ENCODE data around the gene DNAJC5G. TPM values are rescaled to one million over a fixed set of nuclear protein-coding genes. Genes with fewer than 3 reads are reported as not detected.
"Not testable (repeated sequence)": the region's sequence is repeated elsewhere in the genome, so short reads cannot be mapped to it uniquely, and the experiment has no call there.

DNAJC5G gene
- total RNA-seq, 1 donor from 2014 or later, result not detected

- Mint-ChIP-seq H3K27ac (ENCODE audit: unreplicated experiment) (no peak overlapping the region), H3K4me1 (peaks cover 15% of the 10 kb centered on the region), H3K4me3 (peak overlapping the region; percentile 83), H3K9me3 (no peaks in the 10 kb centered on the region), H3K27me3 (ENCODE audit: low read depth) (peaks cover 27% of the 10 kb centered on the region), H3K36me3 (ENCODE audit: low read depth) (peaks cover 3% of the 10 kb centered on the region)
- TF ChIP-seq, protein P1, sequence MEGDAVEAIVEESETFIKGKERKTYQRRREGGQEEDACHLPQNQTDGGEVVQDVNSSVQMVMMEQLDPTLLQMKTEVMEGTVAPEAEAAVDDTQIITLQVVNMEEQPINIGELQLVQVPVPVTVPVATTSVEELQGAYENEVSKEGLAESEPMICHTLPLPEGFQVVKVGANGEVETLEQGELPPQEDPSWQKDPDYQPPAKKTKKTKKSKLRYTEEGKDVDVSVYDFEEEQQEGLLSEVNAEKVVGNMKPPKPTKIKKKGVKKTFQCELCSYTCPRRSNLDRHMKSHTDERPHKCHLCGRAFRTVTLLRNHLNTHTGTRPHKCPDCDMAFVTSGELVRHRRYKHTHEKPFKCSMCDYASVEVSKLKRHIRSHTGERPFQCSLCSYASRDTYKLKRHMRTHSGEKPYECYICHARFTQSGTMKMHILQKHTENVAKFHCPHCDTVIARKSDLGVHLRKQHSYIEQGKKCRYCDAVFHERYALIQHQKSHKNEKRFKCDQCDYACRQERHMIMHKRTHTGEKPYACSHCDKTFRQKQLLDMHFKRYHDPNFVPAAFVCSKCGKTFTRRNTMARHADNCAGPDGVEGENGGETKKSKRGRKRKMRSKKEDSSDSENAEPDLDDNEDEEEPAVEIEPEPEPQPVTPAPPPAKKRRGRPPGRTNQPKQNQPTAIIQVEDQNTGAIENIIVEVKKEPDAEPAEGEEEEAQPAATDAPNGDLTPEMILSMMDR (conservative IDR thresholded peaks at IDR 0.05), result peak; percentile 68
- peak; percentile 76 for DNase-seq (ENCODE audit: low read depth, low spot score)
Measured at GRCh38 chr2:27264753-27265535, 10.3 kb upstream of the DNAJC5G start.

DNA sequence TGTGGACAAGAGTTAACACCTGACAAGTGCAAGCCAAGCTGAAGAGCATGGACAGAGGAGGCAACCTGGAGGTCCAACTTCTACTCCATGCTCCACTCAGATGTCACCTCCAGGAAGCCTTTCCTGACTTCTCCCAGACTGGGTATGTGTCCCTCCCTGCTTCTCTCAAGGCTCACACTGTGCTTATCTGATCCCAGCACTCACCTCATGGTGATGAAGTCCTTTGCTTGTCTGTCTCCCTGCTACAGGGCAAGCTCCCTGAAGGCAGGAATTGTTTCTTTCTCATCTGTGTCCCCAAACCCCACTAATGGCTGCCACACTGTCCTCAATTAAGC is 9.7 kb upstream of the DNAJC5G start:
- DNase-seq (ENCODE audit: low read depth, low spot score), result no peak
- H3K36me3 Mint-ChIP-seq (ENCODE audit: low read depth), result peaks cover 3% of the 10 kb centered on the region
- peaks cover 27% of the 10 kb centered on the region for H3K27me3 Mint-ChIP-seq (ENCODE audit: low read depth)
- H3K27ac Mint-ChIP-seq (ENCODE audit: unreplicated experiment), result no peak overlapping the region
- TF ChIP-seq, protein P1 (conservative IDR thresholded peaks at IDR 0.05), result no peak
- H3K9me3 Mint-ChIP-seq, result no peaks in the 10 kb centered on the region
- H3K4me1 Mint-ChIP-seq, result peaks cover 15% of the 10 kb centered on the region
- H3K4me3 Mint-ChIP-seq, result peak overlapping the region; percentile 27

DNA sequence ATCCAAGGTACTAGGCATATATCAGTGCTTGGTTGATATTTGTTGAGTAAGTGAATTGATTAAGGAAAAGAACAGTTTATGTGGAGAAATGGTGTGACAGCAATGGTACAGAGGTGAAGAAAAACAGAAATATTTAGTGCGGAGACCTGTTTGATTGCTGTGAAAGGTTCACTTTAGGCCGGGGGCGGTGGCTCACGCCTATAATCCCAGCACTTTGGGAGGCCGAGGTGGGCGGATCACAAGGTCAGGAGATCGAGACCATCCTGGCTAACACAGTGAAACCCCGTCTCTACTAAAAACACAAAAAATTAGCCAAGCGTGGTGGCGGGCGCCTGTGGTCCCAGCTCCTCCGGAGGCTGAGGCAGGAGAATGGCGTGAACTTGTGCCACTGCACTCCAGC is 6.9 kb upstream of the DNAJC5G start:
- H3K36me3 Mint-ChIP-seq (ENCODE audit: low read depth); H3K27ac Mint-ChIP-seq (ENCODE audit: unreplicated experiment); H3K4me3 Mint-ChIP-seq; H3K9me3 Mint-ChIP-seq; DNase-seq (ENCODE audit: low read depth, low spot score): not testable (repeated sequence)
- H3K4me1 Mint-ChIP-seq, result peaks cover 12% of the 10 kb centered on the region
- peaks cover 29% of the 10 kb centered on the region for H3K27me3 Mint-ChIP-seq (ENCODE audit: low read depth)

GRCh38 chr2:27270131-27270530 is 5.1 kb upstream of the DNAJC5G start:
- TF ChIP-seq, protein P1 (conservative IDR thresholded peaks at IDR 0.05), result no peak
- Mint-ChIP-seq H3K4me1 (peaks cover 4% of the 10 kb centered on the region), H3K27me3 (ENCODE audit: low read depth) (peaks cover 34% of the 10 kb centered on the region), H3K36me3 (ENCODE audit: low read depth) (no peaks in the 10 kb centered on the region), H3K9me3 (no peaks in the 10 kb centered on the region), H3K4me3 (no peak overlapping the region), H3K27ac (ENCODE audit: unreplicated experiment) (peak overlapping the region; percentile 35)
- no peak for DNase-seq (ENCODE audit: low read depth, low spot score)

GRCh38 chr2:27270670-27271069 is 4.6 kb upstream of the DNAJC5G start:
- H3K4me3 Mint-ChIP-seq, result no peak overlapping the region
- H3K27me3 Mint-ChIP-seq (ENCODE audit: low read depth), result peaks cover 34% of the 10 kb centered on the region
- no peaks in the 10 kb centered on the region for H3K9me3 Mint-ChIP-seq
- TF ChIP-seq, protein P1 (conservative IDR thresholded peaks at IDR 0.05), result no peak
- no peaks in the 10 kb centered on the region for H3K36me3 Mint-ChIP-seq (ENCODE audit: low read depth)
- no peak overlapping the region for H3K27ac Mint-ChIP-seq (ENCODE audit: unreplicated experiment)
- H3K4me1 Mint-ChIP-seq, result no peaks in the 10 kb centered on the region
- DNase-seq (ENCODE audit: low read depth, low spot score), result no peak

DNA sequence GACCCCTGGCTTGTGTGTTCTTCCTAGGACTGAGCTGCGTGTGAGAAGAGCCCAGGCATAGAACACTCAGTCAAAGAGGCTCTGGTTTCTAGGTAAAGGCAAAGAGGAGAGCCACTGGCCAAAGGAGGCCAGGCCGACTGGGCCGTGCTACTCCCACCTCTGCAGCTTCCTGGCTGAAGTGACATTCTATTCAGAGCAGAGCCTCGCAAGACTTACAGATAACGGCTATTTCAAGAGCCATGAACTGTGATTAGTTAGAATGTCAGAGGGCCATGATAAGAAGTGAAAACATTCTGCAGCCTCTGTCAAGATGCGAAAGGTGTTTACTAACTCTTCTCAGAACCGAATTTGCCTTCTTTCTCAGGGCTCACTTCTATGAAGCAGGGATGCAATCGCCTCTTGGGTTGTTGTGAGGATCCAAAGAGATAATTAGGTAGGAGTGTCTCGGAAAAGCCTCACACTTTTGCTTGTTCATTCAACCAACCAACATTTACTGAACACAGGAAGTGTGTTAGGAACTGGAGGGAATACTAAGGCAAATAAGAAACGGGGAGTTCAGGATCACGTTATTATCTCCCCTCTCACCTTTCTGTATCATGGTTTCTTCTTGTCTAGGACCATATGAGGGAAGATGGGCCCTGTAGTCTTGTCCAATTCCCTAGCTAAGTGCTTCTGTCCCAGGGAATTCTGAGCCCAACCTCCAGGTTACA is 3.4 kb upstream of the DNAJC5G start:
- no peak overlapping the region for H3K27ac Mint-ChIP-seq (ENCODE audit: unreplicated experiment)
- H3K4me1 Mint-ChIP-seq, result no peaks in the 10 kb centered on the region
- peaks cover 40% of the 10 kb centered on the region for H3K27me3 Mint-ChIP-seq (ENCODE audit: low read depth)
- H3K4me3 Mint-ChIP-seq, result no peak overlapping the region
- no peak for DNase-seq (ENCODE audit: low read depth, low spot score)
- H3K9me3 Mint-ChIP-seq, result no peaks in the 10 kb centered on the region
- TF ChIP-seq, protein P1 (conservative IDR thresholded peaks at IDR 0.05), result no peak
- no peaks in the 10 kb centered on the region for H3K36me3 Mint-ChIP-seq (ENCODE audit: low read depth)

- not testable (repeated sequence) for H3K4me3 Mint-ChIP-seq; H3K9me3 Mint-ChIP-seq; H3K27ac Mint-ChIP-seq (ENCODE audit: unreplicated experiment); H3K4me1 Mint-ChIP-seq; H3K36me3 Mint-ChIP-seq (ENCODE audit: low read depth); DNase-seq (ENCODE audit: low read depth, low spot score)
- peaks cover 47% of the 10 kb centered on the region for H3K27me3 Mint-ChIP-seq (ENCODE audit: low read depth)
Measured at GRCh38 chr2:27272537-27273522, 2.4 kb upstream of the DNAJC5G start.

All from neural crest cell (in vitro differentiated cells).